AG10803 (cell line): ENCODE measurements around the gene NEK2.
"Not testable (repeated sequence)": the region's sequence is repeated elsewhere in the genome, so short reads cannot be mapped to it uniquely, and the experiment has no call there.

Experiments
- DNase-seq: peaks from one replicate; pipeline ENCODE4 v3.0.0; 2010; ENCODE audit warnings: low read depth
- H3K4me3 ChIP-seq: 2 replicates; pipeline ENCODE4 v1.5.1; 2011; ENCODE audit warnings: mild to moderate bottlenecking, low read length, control low read depth
- TF ChIP-seq, protein P1 (sequence below): conservative IDR thresholded peaks from 2 replicates; pipeline ENCODE4 v1.5.1; 2011; ENCODE audit warnings: mild to moderate bottlenecking, low read length, control low read depth, inconsistent platforms

Gene NEK2

GRCh38 chr1:211641942-211642341, 33.5 kb downstream of the NEK2 start:
- DNase-seq = no peak
- TF ChIP-seq, protein P1, sequence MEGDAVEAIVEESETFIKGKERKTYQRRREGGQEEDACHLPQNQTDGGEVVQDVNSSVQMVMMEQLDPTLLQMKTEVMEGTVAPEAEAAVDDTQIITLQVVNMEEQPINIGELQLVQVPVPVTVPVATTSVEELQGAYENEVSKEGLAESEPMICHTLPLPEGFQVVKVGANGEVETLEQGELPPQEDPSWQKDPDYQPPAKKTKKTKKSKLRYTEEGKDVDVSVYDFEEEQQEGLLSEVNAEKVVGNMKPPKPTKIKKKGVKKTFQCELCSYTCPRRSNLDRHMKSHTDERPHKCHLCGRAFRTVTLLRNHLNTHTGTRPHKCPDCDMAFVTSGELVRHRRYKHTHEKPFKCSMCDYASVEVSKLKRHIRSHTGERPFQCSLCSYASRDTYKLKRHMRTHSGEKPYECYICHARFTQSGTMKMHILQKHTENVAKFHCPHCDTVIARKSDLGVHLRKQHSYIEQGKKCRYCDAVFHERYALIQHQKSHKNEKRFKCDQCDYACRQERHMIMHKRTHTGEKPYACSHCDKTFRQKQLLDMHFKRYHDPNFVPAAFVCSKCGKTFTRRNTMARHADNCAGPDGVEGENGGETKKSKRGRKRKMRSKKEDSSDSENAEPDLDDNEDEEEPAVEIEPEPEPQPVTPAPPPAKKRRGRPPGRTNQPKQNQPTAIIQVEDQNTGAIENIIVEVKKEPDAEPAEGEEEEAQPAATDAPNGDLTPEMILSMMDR = no peak

GRCh38 chr1:211641044-211641800, 34.2 kb downstream of the NEK2 start:
- H3K4me3 ChIP-seq = no peak overlapping the region
- no peak for DNase-seq
- TF ChIP-seq, protein P1 = no peak

More at GRCh38 chr1:211641942-211642341, 33.5 kb downstream of the NEK2 start:
- no peak overlapping the region for H3K4me3 ChIP-seq

DNA sequence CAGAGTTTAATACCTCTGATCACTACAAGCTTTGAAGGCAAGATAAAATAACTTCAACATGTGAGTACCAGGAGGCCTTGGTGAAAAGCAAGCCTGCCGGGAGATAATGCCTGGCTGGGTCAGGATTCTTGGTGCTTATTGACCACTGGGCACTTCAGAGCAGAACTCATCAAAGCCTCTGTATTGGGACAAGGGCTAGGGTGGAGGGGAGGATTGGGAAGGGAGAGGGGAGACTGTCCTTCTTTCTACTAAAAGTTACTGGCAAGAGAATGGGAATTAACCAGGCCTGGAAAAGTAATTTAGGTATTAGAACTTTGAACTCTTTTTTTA, 35.2 kb downstream of the NEK2 start:
- DNase-seq = no peak
- TF ChIP-seq, protein P1 = no peak
- H3K4me3 ChIP-seq = no peak overlapping the region

- DNase-seq = peak; percentile 88
- TF ChIP-seq, protein P1 = no peak
- no peak overlapping the region for H3K4me3 ChIP-seq
Observed at GRCh38 chr1:211639475-211640300, 35.7 kb downstream of the NEK2 start.

DNA sequence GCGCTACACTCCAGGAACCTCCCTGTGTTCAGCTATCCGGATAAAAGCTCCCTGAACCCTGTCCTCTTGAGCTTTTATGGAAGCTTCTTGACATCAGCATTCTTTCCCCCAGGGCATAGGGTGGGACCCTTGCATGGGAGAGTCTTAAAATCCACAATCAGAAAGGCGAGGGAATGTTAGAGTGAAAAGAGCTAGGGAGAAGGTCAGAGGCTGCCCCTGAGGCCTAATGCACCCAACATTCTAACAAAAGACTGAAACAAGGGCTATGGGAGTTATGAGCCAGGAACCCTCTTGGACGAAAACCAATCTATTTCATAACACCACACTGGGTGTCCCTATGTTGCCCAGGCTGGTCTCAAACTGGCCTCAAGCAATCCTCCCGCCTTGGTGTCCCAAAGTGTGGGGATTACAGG, 36.7 kb downstream of the NEK2 start:
- no peak overlapping the region for H3K4me3 ChIP-seq
- TF ChIP-seq, protein P1 = no peak
- peak; percentile 34 for DNase-seq

- H3K4me3 ChIP-seq = no peak overlapping the region
- no peak for DNase-seq
- TF ChIP-seq, protein P1 = no peak
Observed at GRCh38 chr1:211638246-211638645, 37.2 kb downstream of the NEK2 start.

DNA sequence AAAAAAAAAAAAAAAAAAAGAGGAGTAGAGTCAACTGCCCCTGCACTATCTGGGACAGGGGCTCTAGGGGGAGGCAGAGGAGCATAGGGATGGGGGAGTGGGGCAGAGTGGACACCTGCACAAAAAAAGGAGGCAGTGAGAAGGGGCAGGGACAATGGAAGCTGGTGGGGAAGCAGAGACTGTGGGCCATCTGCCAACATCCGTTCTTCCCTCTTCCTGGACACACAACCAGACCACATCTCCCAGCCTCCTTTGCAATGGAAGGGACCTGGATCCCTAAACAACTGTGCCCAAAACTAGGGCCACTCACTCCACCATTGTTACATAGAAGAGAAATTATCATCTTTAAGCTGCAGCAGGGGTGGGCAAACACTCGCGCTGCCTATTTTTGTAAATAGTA, 38.4 kb downstream of the NEK2 start:
- no peak overlapping the region for H3K4me3 ChIP-seq
- TF ChIP-seq, protein P1 = no peak
- DNase-seq = no peak

DNA sequence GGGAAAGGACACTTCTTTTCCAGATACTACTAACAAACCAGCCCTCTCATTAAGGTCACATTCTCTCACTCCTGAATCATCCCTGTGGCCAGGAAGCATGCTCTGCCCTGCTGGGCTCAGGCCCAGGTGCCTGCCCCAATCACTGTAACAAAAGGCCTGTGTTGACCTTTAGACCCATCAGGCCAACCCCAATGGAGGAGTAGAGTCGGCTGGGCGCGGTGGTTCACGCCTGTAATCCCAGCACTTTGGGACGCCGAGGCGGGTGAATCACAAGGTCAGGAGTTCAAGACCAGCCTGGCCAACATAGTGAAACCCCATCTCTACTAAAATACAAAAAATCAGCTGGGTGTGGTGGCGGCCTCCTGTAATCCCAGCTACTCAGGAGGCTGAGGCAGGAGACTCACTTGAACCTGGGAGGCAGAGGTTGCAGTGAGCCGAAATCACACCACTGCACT, 38.8 kb downstream of the NEK2 start:
- peak; percentile 71 for DNase-seq
- not testable (repeated sequence) for H3K4me3 ChIP-seq
